Hippocampal formation (tissue), 2 donors: ENCODE data around the gene SUCLA2.
"Not testable (repeated sequence)": the region's sequence is repeated elsewhere in the genome, so short reads cannot be mapped to it uniquely, and the experiment has no call there.

Source experiments
- DNase-seq, 2 donors: peaks; one replicate each; lab custom pipeline; 2025; lab: John Stamatoyannopoulos, UW

SUCLA2 gene

DNA sequence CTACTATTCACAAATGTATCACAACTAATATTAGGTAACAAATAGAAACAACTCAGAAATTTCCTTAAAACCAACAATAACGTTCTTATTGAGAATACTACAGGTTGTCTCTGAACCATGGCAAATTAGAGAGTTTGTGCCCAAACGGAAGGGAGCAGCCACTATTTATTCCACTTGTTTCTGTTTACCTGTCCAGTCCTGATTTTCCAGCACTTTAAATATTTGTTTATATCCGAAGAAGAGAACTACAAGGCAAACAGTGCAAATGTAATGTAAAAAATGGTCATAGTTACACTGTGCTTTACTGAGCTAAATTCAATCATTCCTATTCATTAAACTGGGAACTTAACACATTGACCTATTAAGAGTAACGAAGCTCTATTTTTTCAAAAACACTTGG lies 9.2 kb downstream of the SUCLA2 start:
- DNase-seq = no peak

DNA sequence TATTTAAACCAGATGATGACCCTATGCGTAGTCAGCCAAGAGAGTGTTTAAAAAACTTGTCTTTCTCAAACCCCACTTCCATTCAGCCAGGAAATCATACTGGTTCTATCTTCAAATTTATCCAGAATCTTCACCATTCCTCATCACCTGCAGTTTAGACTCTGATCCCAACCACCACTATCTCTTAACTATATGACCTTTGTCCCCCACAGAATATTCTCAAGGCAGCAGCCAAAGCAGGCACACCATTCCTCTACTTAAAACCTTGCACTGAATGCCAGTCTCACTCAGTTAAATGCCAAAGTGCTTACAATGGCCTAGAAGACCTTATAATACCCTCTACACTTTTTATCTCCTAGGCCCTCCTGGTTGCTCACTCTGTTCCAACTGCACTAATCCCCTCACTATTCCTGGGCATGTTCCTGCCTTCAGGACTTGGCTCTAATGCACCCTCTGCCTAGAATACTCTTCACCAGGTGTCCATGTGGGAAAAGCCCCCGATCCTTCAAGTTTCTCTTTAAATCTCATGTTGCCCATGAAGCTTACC lies 10.1 kb downstream of the SUCLA2 start:
- DNase-seq = no peak

DNA sequence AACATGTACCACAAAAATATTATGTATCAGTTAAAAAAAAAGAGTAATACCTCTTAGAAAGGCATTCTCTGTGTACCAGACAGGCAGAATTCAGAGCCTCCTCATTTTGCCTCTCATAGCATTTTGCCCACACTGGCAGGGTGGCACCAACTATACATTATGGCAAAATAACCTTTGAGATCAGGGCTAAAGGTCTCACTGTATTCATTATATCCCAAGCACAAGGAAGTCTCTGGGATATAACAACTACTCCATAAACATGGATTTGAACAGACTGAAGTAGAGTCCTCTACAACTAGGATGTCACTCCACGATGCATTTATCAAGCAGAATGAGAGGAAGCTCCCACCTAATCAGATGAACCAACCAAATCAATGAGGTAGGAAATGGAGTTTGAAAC lies 10.6 kb downstream of the SUCLA2 start:
- DNase-seq = no peak

DNA sequence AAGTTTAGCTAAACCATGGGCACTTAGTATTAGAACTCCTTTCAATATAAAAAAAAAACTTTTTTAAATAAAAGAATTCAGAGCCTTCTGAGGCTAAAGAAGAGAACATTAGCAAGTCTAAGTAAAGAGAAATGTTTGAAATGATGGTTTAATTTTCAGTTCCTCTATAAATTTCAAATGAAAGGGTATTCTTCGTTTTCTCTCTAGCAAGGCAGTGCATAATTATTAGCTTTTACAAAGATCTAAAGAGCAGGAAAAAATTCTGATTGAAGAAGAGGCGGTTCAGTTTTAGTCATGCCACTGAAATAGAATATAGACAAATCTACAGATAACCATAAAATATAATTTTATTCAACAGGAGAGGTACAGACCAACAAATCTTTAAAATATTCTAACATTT lies 18.0 kb downstream of the SUCLA2 start:
- DNase-seq = no peak

DNA sequence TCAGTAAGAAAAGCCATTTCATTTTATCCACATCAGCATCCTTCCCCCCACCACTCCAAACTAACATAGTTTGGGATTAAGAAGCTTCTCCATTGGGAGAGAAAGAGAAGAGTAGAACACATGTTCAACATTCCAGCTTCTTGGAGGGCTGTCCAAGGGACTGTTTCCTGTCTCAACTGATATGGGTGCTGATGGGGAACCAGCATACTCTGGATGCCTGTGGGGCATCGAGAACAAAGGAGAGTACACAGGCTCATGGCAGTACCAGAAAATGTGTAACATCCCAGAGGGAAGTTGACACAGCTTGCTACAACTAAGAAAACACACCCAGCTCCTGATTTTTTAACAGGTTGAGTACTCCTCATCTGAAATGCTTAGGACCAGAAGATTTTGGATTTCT lies 24.7 kb downstream of the SUCLA2 start:
- no peak for DNase-seq

DNA sequence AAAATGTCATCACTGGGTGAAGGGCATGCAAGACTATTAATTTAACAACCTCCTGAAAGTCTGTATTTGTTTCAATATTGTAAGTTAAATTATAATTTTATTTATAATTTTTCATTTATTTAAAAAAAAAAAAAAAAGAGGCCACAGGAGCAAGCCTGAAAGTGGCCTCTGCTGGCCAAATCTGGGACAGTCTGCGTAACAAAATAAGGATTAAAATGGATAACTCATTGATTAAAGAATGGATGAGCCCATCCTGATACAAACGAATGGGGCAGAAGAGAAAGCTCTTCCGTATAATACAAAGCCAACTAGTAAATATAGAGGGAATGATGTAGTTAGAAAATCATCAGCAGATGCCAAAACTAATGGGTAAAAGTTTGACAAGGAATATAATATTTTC lies 36.2 kb downstream of the SUCLA2 start:
- no peak for DNase-seq

DNA sequence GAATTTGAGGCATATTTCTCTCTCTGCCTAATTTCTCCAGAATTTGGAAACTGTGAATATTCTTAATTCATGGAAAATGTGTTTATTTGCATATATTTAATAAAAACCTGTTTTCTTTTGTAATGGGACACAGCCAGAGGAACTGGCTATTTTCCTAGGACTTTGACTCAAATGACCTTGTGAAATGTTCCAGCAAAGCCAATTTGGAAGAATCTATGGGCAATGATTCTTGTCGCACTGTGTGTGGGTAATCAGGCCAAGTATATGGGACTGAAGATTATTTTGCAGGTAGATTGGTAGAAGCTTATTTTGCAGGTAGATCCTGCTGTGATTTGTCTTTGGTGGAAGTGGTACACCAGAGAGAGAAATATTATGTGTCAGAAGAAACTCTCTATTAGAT lies 38.8 kb downstream of the SUCLA2 start:
- DNase-seq = no peak

DNA sequence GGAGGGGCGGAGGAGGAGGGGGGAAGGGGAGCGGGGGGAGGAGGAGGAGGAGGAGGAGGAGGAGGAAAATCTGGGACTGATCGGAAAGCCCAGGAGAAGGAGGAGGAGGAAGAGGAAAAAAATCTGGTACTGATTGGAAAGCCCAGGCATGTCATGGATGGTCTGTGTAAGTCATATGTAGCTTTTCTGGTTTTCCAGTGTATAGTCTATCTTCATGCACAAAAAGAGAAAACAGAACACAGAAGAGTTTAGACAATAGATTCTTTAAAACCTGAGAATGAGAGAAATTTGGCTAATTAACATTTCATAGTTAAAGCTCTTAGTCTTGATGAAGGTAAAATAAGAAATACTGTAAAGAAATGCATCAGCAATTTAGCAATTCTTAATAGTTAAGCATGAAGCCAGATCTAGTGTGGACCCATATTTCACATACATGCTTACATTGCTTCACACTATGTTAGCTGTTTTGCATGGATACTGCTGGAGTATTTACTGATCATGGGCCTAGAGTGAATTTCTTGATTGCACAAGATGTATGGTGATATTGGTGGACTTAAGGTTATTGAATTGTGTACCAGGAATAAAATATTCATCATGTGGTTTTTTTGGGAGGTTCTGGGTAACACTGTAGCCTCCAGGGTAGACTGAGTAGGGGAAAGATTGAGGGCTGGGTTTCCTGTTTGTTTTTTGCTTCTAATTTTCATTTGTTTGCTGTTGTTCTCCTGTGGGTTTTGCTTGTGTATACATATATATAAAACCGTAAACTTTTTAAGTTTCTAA lies 41.4 kb downstream of the SUCLA2 start:
- no peak for DNase-seq

DNA sequence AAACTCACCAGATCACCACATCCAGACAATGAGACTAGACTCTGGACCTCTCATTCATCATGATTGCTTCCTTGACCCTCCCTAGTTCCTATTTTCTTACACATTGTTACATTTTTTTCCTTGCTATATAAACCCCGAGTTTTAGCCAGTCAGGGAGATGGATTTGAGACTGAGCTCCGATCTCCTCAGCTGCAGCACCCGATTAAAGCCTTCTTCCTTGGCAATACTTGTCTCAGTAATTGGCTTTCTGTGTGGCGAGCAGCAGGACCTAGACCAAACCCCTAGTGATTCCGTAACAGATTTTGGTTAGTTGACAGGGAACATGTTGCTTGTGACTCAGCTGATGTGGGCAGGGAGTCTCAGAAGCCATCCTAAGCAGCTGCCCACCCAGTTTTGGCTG lies 44.0 kb downstream of the SUCLA2 start:
- DNase-seq = no peak

DNA sequence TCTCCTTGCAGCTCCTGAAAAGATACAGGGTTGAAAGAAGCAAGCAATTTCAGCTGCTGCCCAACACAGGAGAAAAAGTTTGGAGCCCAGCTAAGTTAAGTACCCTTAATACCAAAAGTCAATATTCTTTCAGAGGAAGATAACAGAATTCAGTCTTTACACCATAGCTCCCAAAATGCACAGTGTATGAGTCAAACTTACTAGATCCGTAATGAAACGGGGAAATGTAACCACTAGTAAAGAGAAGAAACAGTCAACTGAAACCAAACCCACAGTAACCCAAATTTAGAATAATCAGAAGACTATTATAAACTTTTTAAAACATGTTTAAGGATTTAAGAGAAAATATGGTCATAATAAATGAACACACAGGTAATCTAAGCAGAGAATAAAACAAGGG lies 45.2 kb downstream of the SUCLA2 start:
- DNase-seq = no peak

DNA sequence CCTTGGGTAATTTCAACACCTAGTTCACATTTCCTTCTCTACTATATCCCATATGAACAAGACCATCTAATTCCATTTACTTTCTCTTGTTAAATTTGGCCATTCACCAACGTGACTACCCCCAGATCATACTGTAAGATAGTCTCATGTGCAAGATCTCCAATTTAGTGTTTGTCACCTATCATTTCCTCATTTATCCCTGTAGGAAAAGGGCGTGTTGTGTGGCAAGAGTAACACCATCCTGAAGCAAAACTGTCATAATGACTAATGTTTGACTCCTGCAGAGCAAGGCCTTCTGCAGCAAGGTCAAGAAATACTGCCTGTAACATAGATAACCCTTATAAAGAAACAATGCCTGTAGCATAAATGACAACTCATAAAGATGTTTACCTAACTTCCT lies 51.3 kb downstream of the SUCLA2 start:
- DNase-seq = no peak

DNA sequence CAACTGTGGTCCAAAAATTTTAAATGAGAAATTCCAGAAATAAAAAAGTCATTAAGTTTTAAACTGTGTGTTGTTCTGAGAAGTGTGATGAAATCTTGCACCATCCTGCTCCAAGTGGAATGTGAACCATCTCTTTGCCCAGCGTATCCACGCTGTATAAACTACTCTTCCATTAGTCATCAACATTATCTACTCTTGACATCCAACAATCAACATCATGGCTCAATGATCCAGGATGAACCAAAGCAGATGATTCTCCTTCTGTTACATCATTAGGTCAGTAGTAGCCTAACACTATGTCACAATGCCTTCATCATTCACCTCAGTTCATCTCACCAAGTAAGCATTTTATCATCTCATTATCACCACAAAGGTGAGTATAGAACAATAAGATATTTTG lies 55.3 kb downstream of the SUCLA2 start:
- no peak for DNase-seq

DNA sequence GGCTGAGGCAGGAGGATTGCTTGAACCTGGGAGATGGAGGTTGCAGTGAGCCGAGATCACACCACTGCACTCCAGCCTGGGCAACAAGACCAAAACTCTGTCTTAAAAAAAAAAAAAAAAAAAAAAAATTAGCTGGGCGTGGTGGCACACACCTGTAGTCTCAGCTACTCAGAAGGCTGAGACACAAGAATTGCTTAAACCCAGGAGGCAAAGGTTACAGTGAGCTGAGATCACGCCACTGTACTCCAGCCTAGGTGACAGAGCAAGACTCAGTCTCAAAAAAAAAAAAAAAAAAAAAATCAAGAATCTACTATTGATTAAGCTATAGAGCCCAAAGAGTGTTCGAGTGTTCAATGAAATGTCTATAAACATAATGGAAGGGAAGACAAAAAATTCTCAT lies 55.9 kb downstream of the SUCLA2 start:
- DNase-seq = not testable (repeated sequence)

DNA sequence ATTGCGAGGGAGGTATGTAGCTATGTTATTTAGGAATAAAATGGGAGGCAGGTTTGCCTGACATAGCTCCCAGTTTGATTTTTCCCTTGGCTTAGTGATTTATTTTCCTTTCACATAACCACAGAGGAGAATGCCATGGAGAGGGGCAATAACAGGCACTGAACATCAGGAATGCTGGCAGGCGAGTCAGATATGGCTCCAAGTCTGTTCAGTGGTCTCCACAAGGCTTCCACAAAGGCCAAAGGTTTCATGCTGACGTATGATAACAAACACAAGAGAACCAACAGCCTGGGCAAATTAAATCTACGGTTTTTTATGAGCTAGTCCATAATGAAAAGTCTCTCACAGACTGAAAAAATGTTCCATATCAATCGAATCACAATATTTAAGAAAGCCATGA lies 66.7 kb downstream of the SUCLA2 start:
- DNase-seq = no peak

DNA sequence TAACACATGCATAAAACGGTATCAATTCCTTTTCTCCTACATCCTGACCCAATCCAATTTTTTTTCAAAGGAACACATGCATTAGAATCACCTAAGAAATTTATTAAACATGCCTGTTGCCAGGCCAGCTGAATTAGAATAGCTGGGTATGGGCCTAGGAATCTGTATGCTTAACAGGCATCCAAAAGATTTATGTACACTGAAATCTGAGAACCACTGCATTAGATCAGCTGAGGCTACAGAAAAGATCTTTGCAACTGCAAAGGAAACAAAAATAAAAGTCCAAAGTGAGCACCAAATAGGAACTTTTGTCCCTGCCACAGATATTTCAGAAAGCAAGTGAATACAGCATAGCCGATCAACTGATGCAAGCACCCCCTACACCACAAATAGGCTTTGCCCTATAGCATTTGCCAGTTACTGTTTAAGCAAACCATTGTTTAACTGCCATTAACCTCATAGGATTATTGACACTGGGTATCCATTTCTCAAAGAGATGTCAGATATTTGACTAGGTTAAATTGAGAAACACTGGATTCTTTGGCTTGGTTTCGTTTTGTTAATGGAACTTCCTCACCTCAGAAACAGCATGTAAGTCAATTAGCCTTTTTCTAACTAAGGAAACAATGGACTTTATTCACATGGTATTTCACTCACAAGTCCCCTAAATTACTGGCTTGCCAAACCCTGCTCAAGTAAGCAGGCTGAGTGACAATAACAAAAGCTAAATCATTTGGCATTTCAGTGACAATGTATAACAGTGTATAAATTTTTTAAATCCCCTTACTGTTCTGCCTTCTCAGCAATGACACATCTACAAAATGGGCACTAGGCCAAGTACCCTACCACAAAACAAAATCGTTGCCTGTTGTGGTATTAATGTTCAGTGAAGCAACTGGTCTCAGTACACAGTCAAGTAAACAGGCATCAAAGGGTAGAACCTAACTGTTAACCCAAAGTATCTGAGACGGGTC lies 67.8 kb downstream of the SUCLA2 start:
- DNase-seq = no peak

DNA sequence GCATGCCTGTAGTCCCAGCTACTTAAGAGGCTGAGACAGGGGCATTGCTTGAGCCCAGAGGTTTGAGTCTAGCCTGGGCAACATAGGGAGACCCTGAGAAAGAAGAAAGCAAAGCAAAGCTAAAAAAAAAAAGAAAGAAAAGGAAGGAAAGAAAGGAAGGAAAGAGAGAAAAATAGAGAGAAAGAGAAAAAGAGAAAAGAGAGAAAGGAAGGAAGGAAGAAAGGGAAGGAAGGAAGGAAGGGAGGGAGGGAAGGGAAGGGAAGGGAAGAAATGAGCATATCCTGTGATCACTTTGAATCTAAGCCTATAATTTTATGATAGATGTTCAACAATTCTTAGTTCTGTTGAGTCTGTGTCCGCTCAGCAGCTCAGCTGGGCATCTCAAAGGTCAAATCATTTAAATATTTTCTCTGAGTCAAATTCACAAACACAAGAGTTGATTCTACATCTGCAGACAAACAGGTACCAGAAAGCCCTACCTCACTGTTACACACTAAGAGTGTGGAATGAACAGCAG lies 70.4 kb downstream of the SUCLA2 start:
- DNase-seq = no peak

DNA sequence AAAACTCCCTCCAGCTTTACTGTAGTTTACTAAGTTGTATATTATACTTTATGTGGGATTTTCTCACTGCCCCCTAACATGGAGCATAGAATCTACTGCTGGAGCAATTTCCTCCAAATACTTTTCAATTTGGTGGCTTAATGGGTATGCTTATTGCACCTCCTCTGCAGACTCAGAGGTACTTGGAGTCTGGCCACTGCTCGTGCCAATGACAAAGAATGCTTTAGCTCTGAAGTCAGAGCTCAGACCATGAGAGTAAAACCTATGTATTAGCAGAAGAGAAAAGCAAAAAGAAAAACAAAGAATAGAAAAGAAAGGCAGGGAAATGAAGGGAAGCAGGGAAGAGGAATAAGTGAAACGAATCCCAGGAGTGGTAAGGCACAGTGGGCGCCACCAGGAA lies 71.9 kb downstream of the SUCLA2 start:
- DNase-seq = no peak

DNA sequence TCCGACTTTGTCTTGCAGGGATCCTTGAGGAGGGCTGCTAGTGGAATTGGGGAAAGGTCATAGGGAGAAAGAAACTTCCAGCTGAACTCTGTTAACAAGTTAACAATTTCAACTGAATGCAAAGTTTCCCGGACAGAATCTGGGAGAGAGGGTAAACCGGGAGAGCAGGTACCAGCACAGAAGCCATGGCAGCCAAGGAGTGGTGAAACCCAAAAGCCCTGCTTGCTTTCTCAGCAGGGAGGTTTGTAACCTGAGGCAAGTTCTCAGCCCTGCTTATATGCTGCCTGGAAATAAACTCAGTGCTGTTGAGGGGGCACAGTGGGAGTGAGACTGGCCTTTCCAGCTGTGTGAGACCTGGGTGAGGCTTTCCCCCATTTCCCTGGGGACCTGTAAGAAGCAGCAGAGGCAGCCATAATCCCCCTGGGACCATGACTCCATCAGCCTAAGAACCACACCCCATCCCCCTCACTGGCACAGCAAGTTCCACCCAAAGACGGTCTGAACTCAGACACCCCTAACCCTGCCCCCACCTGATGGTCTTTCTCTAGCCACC lies 84.0 kb downstream of the SUCLA2 start:
- DNase-seq = no peak

DNA sequence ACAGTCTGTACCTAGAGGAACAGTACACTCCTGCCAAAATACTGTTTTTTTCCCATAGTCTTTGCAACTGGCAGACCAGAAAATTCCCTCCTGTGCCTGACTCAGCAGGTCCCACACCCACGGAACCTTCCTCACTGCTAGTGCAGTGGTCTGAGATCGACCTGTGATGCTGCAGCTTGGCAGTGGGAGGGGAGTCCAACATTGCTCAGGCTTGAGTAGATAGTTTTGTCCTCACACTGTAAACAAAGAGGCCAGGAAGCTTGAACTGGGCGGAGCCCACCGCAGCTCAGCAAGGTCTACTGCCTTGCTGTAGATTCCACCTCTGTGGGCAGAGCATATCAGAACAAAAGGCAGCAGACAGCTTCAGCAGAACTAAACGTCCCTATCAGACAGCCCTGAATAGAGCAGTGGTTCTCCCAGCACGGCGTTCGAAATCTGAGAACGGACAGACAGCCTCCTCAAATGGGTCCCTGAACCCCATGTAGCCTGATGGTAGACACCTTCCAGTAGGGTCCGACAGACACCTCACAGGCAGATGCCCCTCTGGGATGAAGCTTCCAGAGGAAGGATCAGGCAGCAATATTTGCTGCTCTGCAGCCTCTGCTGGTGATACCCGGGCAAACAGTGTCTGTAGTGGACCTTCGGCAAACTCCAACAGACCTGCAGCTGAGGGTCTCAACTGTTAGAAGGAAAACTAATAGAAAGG lies 92.7 kb downstream of the SUCLA2 start:
- no peak for DNase-seq

DNA sequence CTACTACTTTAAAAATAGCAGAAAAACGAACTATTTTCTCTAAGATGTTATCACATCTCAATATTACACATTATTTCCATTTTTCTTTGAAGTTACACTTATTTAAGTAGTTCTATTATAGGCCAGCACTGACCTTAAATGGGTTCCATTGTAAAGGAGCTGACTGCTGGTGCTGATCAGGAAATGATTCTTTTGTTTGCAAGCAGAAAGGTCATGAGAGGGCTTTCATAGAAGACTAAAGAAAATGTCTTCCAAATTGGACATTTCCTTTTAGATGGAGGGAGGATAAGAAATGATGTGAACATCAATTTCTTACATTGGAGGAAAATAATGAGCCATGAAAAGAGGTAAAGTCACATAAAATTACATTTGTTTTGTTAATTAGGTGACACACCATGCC lies 96.2 kb downstream of the SUCLA2 start:
- no peak for DNase-seq

DNA sequence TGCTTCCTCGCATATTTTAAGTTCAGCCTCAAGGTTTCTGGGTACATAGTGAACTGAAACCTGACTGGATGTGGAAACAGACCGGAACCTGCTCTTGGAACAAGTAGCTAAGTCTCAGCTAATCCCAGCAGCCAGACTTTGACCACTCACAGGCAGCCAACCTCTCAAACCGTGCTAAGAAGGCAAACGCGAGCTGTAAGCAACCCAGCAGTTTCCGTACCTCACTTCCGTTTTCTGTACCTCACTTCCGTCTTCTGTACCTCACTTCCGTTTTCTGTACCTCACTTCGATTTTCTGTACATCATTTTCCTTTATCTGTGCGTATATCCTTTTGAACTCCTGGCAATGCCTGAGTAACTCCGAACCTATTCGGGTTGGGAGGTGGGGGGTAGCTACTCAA lies 96.8 kb downstream of the SUCLA2 start:
- no peak for DNase-seq

DNA sequence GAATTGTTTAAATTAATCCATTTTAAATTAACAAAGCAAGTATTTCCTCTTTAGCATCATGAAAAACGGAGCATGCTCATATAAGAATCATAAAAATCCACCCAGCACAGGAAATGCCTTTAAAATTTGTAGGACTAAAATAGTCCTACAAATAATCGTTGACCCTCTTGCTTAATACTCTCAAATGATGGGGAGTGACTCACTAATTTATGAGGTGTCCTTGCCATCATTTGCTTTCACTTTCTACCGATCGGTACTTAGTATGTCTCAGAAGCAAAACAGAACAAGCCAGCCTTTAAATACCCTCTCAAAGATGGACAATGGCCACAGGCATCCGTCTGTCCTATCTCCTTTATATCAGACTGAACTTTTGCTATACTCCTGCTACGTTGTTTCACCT lies 97.2 kb downstream of the SUCLA2 start:
- no peak for DNase-seq
